ENCODE results near the gene GLTPD2.
A peak's percentile ranks its signal among the peaks of the same experiment; 100 is the strongest.

GLTPD2 gene

DNA sequence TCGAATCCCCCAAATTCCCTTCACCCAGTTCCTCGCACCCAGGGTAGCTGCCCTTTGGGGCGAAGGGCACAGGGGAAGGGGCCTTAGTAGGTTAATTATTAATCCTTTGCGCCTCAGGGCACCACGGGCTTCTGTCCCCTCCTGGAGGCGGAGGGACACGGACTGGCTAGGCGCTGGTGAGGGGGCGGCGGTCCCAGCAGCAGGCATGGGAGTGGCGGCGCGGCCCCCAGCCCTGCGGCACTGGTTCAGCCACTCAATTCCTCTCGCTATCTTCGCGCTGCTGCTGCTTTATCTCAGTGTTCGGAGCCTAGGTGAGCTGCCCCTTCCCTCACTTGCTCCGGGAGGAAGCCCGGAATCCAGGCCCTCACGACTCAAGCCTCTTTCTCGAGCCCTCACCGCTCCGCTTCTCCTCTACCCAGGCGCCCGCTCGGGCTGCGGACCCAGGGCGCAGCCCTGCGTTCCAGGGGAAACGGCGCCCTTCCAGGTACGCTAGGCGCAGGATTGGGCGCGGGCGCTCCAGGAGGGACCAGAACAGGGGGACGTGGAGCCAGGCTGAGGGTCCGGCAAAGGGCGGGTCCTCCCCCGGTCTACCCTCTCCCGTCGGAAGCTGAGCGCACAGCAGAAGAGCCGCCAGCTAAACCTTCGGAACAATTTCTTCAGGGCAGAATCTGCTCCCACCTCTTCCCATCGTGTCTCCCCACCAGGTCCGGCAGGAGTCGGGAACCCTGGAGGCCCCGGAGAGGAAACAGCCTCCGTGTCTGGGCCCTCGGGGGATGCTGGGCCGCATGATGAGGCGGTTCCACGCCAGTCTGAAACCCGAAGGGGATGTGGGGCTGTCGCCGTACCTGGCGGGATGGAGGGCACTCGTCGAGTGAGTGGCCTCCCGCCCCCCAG is at the start of gene GLTPD2:
Gene GLTPD2, plus strand, starts transcription at position 158 of the 894 bp plus-strand sequence. Its CDS starts 48 bp downstream, at position 206.
- no peak for DNase-seq

DNA sequence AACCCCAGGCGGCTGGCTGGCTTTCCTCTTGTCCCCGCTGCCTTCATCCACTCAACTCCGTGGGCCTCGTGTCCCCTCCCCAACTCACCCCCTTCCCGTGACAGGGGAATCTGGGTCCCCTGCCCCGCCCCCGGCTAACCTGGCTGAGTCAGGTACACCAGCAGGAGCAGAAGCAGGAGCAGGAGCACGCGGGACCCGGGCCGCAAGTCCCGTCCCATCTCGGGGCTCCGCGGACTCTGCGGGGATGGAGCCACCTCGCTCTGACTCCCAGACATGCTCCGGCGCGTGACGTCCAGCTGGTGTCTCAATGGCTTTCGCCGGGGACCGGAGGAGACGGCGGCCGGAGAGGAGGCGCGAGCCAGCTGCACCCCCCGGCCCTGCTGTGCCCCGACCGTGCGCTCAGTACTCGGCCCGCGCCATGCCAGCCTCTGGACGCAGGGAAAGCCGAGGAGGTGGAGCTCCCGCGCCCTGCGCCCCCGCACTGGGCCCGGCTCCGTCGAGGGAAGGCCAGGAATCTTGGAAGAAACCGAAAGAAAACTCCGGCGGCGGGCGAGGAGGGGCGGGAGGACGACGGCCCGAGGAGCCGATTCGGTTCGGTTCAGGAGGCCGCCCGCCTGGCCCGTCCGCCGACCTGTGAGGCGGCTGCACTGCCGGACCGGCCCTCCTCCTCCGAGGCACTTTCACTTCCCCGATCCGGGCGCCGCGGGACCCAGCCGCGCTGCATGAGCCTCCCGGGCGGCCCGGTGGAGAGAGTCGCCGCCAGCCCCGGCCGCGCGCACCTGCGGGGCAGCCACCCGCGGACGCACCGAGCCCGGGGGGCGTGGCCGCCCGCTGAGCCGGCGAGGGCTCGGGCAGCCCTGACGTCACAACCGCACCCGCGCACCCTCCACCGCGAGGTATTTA is 49.4 kb upstream of the GLTPD2 start, which contains the start of the genes CXCL16 and ZMYND15:
Gene CXCL16, minus strand, starts transcription at position 807 of the 903 bp plus-strand sequence. Its CDS starts 589 bp downstream, at position 218.
Gene ZMYND15, plus strand, starts transcription at position 712 of the 903 bp plus-strand sequence. CDS start 716 bp downstream, outside the sequence.
- peak; percentile 57 for DNase-seq

DNA sequence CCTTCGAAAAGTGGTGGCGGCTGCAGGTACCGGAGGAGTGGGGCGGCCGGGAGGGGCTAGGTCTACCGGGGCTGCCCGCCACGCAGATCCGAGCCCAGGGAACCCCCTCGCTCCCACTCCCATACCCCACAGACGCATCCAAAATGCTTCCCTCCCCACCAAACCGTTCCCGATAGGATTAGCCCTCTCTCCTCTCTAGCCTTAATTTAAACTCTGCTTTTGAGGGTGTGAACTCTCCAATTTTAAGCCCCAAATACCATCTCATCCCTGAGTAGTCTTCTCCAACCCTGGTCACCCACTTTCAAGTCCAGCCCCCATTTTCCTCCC is 48.8 kb upstream of the GLTPD2 start:
- no peak for DNase-seq

DNA sequence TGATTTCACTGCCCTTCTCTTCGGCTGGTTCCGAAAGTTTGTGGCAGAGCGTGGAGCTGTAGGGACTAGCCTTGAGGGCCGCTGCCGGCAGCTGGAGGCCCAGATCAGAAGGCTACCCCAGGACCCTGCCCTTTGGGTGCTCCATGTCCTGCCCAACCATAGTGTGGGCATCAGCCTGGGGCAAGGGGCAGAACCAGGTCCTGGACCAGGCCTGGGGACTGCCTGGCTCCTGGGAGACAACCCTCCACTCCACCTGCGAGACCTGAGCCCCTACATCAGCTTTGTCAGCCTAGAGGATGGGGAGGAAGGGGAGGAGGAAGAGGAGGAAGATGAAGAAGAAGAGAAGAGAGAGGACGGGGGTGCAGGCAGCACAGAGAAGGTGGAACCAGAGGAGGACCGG is 48.2 kb upstream of the GLTPD2 start:
- no peak for DNase-seq

DNA sequence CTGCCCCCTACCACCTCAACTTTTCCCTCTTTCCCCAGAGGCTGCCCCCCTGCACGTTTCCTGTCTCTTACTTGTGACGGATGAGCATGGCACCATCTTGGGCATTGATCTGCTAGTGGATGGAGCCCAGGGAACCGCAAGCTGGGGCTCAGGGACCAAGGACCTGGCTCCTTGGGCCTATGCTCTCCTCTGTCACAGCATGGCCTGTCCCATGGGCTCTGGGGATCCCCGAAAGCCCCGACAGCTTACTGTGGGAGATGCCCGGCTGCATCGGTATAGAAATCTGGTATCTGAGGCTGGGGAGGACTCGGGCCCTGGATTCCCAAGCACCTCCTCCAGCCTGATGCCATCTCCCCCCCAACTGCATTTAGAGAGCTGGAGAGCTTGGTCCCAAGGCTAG is 47.2 kb upstream of the GLTPD2 start:
- no peak for DNase-seq

DNA sequence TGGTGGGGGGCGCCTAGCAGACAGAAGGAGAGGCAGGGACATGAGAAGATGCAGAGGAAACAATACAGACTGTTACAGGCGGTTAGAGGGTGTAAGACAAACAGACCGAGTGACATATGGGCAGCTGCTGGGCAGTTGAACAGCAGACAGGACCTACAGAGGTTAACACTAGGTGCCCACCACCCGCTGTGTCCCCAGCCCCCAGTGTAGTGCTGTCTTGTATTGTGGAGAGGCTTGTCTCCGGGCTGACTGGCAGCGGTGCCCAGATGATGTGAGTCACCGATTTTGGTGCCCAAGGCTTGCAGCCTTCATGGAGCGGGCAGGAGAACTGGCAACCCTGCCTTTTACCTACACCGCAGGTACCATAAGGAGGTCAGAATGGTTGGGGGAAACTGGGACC is 46.6 kb upstream of the GLTPD2 start:
- DNase-seq: no peak

DNA sequence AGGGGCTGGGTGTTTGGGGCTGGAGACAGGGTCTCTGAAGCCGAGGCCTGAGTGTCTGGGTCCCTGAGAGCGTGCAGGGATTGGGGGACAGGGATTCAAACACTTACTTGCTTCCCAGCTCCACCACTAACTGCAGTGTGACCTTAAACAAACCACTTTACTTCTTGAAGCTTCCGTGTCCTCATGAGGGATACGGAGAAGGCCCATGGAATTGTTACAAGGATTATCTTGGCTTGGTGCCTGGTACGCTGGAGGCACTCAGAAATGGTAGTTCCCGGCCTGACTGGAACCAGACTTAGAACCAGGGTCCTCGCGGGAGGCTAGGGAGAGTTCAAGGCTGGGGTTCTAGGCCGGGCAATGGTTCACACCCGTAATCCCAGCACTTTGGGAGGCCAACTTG is 46.1 kb upstream of the GLTPD2 start:
- no peak for DNase-seq

DNA sequence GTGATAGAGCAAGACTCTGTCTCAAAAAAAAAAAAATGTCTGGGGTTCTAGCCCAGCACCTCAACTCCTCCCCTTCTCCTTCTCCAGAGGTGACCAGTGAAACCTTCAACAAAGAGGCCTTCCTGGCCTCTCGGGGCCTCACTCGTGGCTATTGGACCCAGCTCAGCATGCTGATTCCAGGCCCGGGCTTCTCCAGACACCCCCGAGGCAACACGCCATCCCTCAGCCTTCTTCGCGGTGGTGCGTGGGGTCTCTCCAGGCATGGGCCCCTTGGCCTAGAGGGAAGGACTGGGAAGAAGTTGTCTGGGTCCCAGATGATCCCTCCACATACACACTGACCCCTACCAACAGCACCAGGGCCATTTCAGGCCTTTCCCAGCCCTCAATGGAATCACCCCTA is 45.5 kb upstream of the GLTPD2 start:
- no peak for DNase-seq

DNA sequence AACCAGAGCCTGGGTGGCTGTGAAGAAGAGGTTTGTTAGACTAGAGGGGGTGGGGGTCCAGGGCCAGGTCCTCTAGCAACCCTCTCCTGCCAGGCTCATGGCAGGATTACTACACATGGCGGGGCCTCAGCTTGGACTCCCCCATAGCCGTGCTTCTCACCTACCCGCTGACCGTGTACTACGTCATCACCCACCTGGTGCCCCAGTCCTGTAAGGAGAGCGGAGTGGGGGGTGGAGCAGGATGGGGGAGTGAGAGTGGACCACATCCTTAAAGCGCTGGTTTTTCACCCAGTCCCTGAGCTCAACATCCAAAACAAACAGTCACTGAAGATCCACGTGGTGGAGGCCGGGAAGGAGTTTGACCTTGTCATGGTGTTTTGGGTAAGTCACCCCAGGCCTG is 44.9 kb upstream of the GLTPD2 start:
- no peak for DNase-seq

DNA sequence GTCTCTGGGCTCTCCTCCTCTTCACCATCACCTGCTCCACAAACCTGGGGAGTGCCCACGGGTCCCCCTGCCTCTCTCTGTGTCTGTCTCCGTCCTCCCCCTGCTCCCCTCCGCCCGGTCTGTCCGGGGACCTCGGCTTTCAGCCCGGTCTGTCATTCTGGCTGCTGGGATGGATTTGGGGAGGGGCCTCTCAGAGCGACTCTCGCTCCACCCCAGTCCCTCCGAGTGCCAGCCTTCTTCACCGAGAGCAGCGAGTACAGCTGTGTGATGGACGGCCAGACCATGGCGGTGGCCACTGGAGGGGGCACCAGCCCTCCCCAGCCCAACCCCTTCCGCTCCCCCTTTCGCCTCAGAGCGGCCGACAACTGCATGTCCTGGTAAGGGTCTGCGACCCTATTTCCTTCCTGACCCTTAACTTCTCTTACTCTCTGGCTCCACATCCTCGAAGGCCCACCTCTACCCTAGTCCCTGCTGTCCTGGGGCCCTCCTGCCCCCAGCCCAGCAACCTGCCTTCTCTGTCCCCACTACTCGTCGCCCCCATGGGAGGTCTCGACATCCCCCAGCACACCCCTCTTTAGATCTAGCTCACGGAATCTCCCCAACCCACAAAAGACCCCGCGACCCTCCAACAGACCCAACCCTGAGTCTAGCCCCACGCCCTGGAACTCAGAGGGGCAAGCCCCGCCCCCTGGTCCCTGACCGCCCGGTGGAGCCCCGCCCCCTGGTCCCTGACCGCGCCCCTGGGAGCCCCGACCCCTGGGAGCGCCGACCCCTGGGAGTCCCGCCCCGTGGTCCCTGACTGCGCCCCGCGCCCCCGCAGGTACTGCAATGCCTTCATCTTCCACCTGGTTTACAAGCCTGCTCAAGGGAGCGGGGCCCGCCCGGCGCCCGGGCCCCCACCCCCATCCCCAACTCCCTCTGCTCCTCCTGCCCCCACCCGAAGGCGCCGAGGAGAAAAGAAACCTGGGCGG is 43.5 kb upstream of the GLTPD2 start:
- no peak for DNase-seq

DNA sequence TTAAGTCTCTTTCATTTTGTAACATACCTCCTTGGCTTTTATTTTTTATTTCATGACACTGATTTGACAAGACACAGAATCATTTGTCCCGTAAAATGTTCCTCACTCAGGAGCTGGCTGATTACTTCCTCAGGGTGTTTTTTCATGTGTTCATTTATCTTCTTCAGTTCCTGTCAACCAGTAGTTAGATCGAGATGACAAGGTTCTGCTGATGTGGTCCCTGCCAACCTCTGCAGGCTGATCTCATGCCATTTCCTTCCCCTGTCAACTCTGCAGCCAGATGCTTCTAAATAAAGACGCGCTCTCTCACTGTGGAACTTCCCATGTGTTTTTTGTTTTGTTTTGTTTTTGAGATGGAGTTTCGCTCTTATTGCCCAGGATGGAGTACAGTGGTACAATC is 40.9 kb upstream of the GLTPD2 start:
- DNase-seq: no peak

DNA sequence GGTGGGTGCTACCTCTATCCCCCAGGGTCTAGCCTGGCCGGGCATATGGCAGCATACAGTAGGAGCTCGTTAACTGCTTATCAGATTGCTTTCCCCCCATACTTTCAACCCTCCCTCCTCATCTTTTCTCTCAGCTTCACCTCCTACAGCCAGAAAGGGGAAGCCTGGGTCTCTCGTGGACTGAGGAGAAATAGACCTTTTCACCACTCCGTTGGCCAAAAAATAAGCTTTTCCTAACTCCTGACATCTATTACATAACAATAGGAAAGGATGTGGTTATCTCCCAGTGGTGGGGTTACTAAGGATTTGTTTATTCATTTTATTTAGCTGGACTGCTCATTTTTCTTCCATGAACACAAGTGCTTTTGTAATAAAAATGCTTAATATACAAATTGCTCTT is 40.1 kb upstream of the GLTPD2 start:
- DNase-seq: no peak

DNA sequence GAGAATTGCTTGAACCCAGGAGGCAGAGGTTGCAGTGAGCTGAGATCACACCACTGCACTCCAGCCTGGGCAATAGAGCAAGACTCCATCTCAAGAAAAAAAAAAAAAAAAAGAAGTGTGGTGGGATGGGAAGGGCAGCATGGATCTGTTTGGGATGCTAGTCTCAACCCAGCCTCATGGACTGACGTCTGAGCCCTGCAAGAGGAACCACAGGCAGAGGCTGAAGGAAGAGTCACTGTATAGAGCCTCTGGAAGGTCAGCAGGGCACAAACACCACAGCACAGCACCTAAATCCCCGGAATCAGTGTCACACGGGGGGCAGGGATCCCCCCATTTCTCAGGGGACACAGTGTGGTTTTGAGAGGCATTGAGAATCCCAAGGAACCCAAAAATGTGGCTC is 38.2 kb upstream of the GLTPD2 start:
- DNase-seq: no peak

DNA sequence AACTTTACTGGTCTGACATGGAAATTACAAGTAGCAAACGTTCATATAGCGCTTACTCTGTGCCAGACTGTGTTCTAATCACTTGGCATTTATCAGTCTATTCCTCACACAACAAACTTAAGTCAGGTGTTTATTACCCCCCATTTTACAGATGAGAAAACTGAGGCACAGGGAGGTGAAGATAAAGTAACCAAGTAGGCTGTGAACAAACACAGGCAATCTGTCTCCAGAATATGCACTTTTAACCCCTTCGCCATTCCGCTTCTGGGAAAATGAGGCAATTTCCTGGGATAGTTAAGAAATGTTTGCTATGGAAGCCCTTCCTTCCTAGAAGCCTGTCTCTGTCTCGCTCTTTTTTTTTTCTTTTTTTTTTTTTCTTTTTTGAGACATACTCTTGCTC is 36.8 kb upstream of the GLTPD2 start:
- no peak for DNase-seq

DNA sequence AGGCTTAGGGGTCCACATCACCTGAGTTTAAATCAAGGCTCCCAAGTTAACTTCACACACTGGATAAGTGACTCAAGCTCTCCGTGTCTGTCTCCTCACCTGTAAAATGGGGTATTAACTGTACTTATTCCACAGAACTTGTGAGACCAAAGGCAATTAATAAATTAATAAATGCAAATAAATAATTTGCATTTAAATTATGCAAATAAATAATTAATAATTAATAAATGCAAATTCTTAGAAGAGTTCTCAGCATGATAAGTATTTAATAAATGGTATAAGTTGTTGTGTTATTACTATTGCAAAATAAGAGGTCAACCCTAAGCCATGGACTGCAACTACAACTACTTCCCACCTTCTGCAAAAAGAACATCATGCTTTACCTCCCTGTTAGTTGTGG is 35.4 kb upstream of the GLTPD2 start:
- no peak for DNase-seq

DNA sequence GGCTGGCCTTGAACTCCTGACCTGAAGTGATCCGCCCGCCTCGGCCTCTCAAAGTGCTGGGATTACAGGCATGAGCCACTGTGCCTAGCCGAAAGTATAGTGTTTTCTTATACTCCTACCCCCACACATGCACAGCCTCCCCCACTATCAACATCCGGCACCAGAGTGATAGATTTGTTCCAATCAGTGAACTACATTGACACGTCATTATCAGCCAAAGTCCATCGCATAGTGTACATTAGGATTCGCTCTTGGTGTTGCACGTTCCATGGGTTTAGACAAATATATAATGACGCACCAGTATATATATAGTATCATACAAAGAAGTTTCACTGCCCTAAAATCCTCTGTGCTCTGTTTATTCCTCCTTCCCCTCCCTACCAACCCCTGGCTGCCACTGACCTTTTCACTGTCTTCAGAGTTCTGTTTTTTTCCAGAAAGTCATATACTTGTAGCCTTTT is 29.0 kb upstream of the GLTPD2 start:
- no peak for DNase-seq

DNA sequence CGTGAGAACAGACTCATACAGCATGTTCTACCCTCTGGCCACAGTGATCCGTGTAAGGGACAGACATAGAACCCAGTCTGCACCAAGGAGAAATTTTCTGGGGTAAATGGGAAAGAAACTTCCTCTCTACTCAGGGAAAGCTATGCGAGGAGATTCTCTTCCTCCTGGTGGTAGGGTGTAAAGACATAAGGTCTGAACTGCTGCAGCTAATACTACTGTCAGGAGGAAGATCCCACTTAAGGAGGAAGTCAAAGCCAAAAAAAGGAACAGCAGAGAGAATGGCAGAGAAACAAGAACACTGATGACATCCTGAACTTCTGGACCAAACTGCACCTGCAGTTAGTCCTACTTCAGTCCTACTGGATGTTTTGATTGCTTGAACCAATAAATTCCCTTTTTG is 24.2 kb upstream of the GLTPD2 start:
- no peak for DNase-seq

DNA sequence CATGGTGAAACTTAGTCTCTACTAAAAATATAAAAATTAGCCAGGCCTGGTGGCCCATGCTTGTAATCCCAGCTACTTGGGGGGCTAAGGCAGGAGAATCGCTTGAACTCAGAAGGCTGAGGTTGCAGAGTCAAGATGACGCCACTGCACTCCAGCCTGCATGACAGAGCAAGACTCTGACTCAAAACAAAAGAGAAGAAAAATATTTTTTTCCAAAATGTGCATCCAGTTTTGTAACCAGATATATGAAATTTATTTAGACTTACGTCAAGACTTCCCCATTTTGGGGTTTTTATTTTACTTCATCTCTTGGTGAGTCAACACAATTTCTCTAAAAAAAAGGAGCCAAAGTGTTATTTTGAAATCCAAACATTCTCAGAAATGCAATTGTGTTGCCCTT is 22.6 kb upstream of the GLTPD2 start:
- no peak for DNase-seq

DNA sequence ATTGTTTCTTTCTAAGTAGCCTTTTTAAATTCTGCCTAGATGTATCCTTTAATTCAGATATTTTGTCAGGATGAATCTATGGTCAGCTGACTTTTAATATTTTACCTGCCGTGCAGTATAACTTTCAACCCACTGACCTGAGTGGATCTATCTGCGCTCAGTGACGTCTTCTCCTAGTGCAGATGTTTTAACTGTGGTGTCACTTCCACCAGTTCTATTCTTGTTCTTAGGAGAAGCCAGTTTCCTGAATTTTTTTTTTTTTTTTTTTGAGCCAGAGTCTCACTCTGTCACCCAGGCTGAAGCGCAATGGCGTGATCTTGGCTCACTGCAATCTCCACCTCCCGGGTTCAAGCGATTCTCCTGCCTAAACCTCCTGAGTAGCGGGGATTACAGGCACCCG is 22.0 kb upstream of the GLTPD2 start:
- DNase-seq: no peak

DNA sequence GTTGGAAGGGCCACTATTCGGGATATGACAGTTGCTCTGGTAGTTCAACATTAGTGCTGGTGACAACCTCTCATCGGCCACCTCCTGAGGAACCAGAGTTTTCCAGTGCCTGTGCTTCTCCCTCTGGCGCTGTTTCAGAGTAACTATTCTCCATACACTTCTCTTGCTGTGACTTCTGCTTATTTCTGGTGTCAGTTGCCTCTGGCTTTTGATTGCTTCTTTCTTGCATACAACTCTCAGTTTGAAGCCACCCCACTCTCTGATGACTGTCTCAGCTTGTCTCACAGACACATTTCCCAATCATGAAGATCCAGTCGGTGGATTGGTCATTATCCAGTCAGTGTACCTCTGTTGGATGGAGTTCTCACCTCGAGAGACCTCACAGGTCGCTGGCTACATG is 20.5 kb upstream of the GLTPD2 start:
- DNase-seq: no peak

DNA sequence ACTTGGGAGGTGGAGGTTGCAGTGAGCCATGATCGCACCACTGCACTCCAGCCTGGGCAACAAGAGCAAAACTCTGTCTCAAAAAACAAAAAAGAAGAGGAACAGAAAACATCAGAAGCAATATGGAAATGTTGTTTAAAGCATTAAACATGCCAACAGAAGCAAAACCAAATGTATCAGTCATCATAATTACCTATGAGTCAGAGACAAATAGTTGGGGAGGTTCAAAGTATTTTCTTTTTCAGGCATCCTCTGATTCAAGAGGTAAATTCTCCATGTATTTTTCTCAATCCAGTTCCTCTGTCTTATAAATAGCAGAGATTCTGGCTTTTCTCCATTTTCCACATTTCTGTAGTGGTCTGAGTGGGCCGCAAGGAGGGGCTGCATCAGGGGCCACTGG is 19.1 kb upstream of the GLTPD2 start:
- no peak for DNase-seq

DNA sequence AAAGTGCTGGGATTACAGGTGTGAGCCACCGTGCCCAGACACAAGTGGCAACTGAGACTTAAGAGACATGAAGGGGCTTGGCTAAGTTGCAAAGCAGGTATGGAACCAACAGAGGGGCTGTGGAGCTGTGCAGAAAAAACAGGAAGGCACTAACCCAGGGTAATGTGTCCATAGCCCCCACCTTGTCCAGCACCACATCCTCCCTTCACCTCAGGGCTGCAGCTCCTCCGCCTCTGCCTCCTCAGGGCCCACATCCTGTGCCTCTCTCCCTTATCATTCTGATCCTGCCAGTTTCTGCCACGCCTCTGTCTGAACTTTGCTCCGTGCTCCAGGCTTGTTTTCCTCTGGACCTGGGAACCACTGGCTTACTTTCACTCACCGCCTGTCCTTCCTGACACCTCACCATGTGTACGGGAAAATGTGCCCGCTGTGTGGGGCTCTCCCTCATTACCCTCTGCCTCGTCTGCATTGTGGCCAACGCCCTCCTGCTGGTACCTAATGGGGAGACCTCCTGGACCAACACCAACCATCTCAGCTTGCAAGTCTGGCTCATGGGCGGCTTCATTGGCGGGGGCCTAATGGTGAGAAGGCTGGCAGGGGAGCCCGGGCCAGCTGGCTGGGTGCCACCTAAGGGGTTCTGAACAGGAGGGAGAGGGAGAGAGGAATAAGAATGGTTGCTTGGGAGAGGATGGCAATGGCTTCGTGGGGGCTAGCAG is 17.1 kb upstream of the GLTPD2 start, which contains the start of gene TM4SF5:
Gene TM4SF5, plus strand, starts transcription at position 368 of the 716 bp plus-strand sequence. Its CDS starts 37 bp downstream, at position 405.
- no peak for DNase-seq
